HCT116 (cell line): ENCODE results near the gene ZSCAN16. TPM values are rescaled to one million over a fixed set of nuclear protein-coding genes. Genes with fewer than 3 reads are reported as not detected.

Source experiments
- ATAC-seq: fragments of 200-7000 bp; cut with Tn5 transposase; 2 replicates; pipeline ENCODE4 v1.9.1; 2020; ENCODE audit warnings: mild to moderate bottlenecking, moderate library complexity
- BruUV-seq: library from RNA; stranded (reverse); fragments of 400-500 nt; replicated peaks from 2 replicates; lab custom pipeline; 2021; lab: Mats Ljungman, UMichigan
- CTCF ChIA-PET: fragments of 300-600 bp; sonication (Branson Sonifier 250); formaldehyde crosslinking; loops from one replicate; lab custom pipeline; 2021; ENCODE audit warnings: antibody characterized with exemption; lab: Charles Lee
- POLR2A ChIA-PET: fragments of 300-600, 350-600 bp; sonication (Branson Sonifier 250); formaldehyde crosslinking; loops from one replicate; lab custom pipeline; 2021; ENCODE audit warnings: antibody characterized with exemption; lab: Charles Lee
- RAD21 ChIA-PET, 2 experiments: fragments of 300-600 bp; sonication (Branson Sonifier 250); formaldehyde crosslinking; loops; one replicate each; lab custom pipeline; 2023; ENCODE audit warnings: low total read pairs in 2 of 2; ENCODE audit not compliant: uncharacterized antibody in 2 of 2, unreplicated experiment in 2 of 2, low non-redundant PET in 1 of 2; lab: Charles Lee
- DNase-seq: peaks from one replicate; pipeline ENCODE4 v3.0.0-alpha.2; 2010; ENCODE audit warnings: low read depth, low spot score
- H2AFZ ChIP-seq: fragments of 200-600 bp; shearing (Covaris generic), sonication (generic); 2 replicates; pipeline ENCODE4 v1.6.1; 2017; ENCODE audit warnings: low read depth, mixed run types, mixed read lengths, antibody characterized with exemption, low read length; ENCODE audit not compliant: poor library complexity, severe bottlenecking
- H3K27ac ChIP-seq: 2 replicates; pipeline ENCODE4 v1.5.1; 2012; ENCODE audit warnings: low read depth, low read length
- H3K27me3 ChIP-seq: fragments of 200-600 bp; sonication (generic); 2 replicates; pipeline ENCODE4 v1.6.1; 2016; ENCODE audit warnings: mixed run types, low read length, mixed read lengths; ENCODE audit not compliant: insufficient read depth
- H3K36me3 ChIP-seq, 2 experiments: fragments of 200-500 bp in 1 of 2; fragments of 200-600 bp in 1 of 2; sonication (Bioruptor generic) in 1 of 2; sonication (generic) in 1 of 2; 2 replicates each; pipeline versions ENCODE4 v1.5.1 to v1.6.1; 2014 to 2016; ENCODE audit warnings: low read length in 2 of 2, inconsistent platforms in 1 of 2, mixed read lengths in 1 of 2, mixed run types in 1 of 2; ENCODE audit not compliant: insufficient read depth in 2 of 2, control insufficient read depth in 1 of 2
- H3K4me1 ChIP-seq, 2 experiments: fragments of 200-600 bp in 1 of 2; sonication (generic) in 1 of 2; 2 replicates each; pipeline versions ENCODE4 v1.5.1 to v1.6.1; 2012 to 2017; ENCODE audit warnings: low read length in 2 of 2, inconsistent platforms in 1 of 2, mild to moderate bottlenecking in 1 of 2, mixed read lengths in 1 of 2, mixed run types in 1 of 2, moderate library complexity in 1 of 2; ENCODE audit not compliant: insufficient read depth in 2 of 2, control insufficient read depth in 1 of 2
- H3K4me2 ChIP-seq: fragments of 200-600 bp; sonication (generic); 2 replicates; pipeline ENCODE4 v1.6.1; 2017; ENCODE audit warnings: mixed run types, low read length, mixed read lengths
- H3K4me3 ChIP-seq, 2 experiments: fragments of 200-600 bp in 1 of 2; sonication (generic) in 1 of 2; replicated peaks in 1 of 2; 2 replicates each; pipeline ENCODE4 v1.5.1; 2011 to 2016; ENCODE audit warnings: low read length in 2 of 2, control low read depth in 1 of 2, low read depth in 1 of 2, mild to moderate bottlenecking in 1 of 2, mixed read lengths in 1 of 2, mixed run types in 1 of 2
- H3K79me2 ChIP-seq: fragments of 200-600 bp; sonication (generic); 2 replicates; pipeline ENCODE4 v1.6.1; 2017; ENCODE audit warnings: mild to moderate bottlenecking, mixed run types, low read length, moderate library complexity, mixed read lengths; ENCODE audit not compliant: insufficient read depth
- H3K9ac ChIP-seq: fragments of 200-600 bp; sonication (generic); 2 replicates; pipeline ENCODE4 v1.6.1; 2016; ENCODE audit warnings: low read length, mixed read lengths
- H3K9me2 ChIP-seq: fragments of 200-600 bp; sonication (generic), shearing (Covaris generic); 2 replicates; pipeline ENCODE4 v1.6.1; 2017; ENCODE audit warnings: mixed run types, mild to moderate bottlenecking, moderate library complexity; ENCODE audit not compliant: insufficient read depth
- H3K9me3 ChIP-seq, 2 experiments: fragments of 200-500 bp in 1 of 2; fragments of 200-600 bp in 1 of 2; sonication (Bioruptor generic) in 1 of 2; sonication (generic) in 1 of 2; 2 replicates each; pipeline ENCODE4 v1.6.1; 2014 to 2017; ENCODE audit warnings: low read length in 2 of 2, mixed read lengths in 2 of 2, inconsistent platforms in 1 of 2, low read depth in 1 of 2, mild to moderate bottlenecking in 1 of 2, mixed run types in 1 of 2, moderate library complexity in 1 of 2; ENCODE audit not compliant: control insufficient read depth in 1 of 2, insufficient read depth in 1 of 2
- H4K20me1 ChIP-seq: fragments of 200-600 bp; sonication (generic), shearing (Covaris generic); 2 replicates; pipeline ENCODE4 v1.6.1; 2017; ENCODE audit warnings: mixed run types, mild to moderate bottlenecking, moderate library complexity; ENCODE audit not compliant: insufficient read depth
- CBX3 ChIP-seq: IDR thresholded peaks from 2 replicates; pipeline ENCODE4 v1.6.1; 2012; ENCODE audit warnings: low read depth
- CTCF ChIP-seq, 3 experiments: fragments of 200-600 bp in 1 of 3; sonication (generic) in 1 of 3; IDR thresholded peaks in 2 of 3; conservative IDR thresholded peaks in 1 of 3; 2 replicates each; pipeline ENCODE4 v1.5.1; 2012 to 2017; ENCODE audit warnings: low read depth in 2 of 3, low read length in 2 of 3, antibody characterized with exemption in 1 of 3, borderline replicate concordance in 1 of 3, control low read depth in 1 of 3, mild to moderate bottlenecking in 1 of 3, mixed read lengths in 1 of 3, mixed run types in 1 of 3, moderate library complexity in 1 of 3; ENCODE audit not compliant: insufficient read depth in 1 of 3
- EZH2 ChIP-seq: fragments of 200-600 bp; sonication (generic); IDR thresholded peaks from 2 replicates; pipeline ENCODE4 v1.6.1; 2017; ENCODE audit warnings: antibody characterized with exemption, mixed run types
- EZH2phosphoT487 ChIP-seq: fragments of 200-600 bp; IDR thresholded peaks from 2 replicates; pipeline ENCODE4 v1.6.1; 2018; ENCODE audit warnings: antibody characterized with exemption, borderline replicate concordance
- MAX ChIP-seq: IDR thresholded peaks from 2 replicates; pipeline ENCODE4 v1.6.1; 2012
- POLR2A ChIP-seq: IDR thresholded peaks from 2 replicates; pipeline ENCODE4 v1.7.0; 2011; ENCODE audit warnings: borderline replicate concordance; ENCODE audit not compliant: insufficient read depth, insufficient read length; ENCODE audit errors: extremely low read depth
- POLR2AphosphoS5 ChIP-seq: IDR thresholded peaks from 2 replicates; pipeline ENCODE4 v1.6.1; 2011; ENCODE audit warnings: mild to moderate bottlenecking, low read depth, low read length, moderate library complexity
- RAD21 ChIP-seq: IDR thresholded peaks from 2 replicates; pipeline ENCODE4 v1.6.1; 2012; ENCODE audit warnings: low read depth, mild to moderate bottlenecking
- REST ChIP-seq: IDR thresholded peaks from 2 replicates; pipeline ENCODE4 v1.6.1; 2012; ENCODE audit warnings: low read depth
- SIN3A ChIP-seq: IDR thresholded peaks from 2 replicates; pipeline ENCODE4 v1.6.1; 2012; ENCODE audit warnings: low read depth
- TCF7L2 ChIP-seq: IDR thresholded peaks from 2 replicates; pipeline ENCODE4 v1.7.0; 2011; ENCODE audit warnings: borderline replicate concordance, inconsistent platforms; ENCODE audit not compliant: insufficient read depth, insufficient read length; ENCODE audit errors: extremely low read depth
- YY1 ChIP-seq: IDR thresholded peaks from 2 replicates; pipeline ENCODE4 v1.6.1; 2011; ENCODE audit warnings: low read length, low read depth, moderate library complexity, mild to moderate bottlenecking; ENCODE audit not compliant: insufficient replicate concordance; ENCODE audit errors: extremely low read depth
- ZFX ChIP-seq: fragments of 450-650 bp; IDR thresholded peaks from 2 replicates; pipeline ENCODE4 v1.6.1; 2017
- intact Hi-C: fragments of 100-400 bp; cut with micrococcal nuclease; formaldehyde crosslinking; loops from 2 replicates; pipeline ENCODE4 v1.10.0; 2022
- total RNA-seq: library from RNA; stranded (reverse); gene quantifications from one replicate; pipeline ENCODE4 v1.2.1, GENCODE V29; 2021; ENCODE audit not compliant: unreplicated experiment

ZSCAN16 gene
- total RNA-seq, 1 experiment from 2014 or later: 5.0 TPM

- Histone ChIP-seq H2AFZ (peak overlapping the region; percentile 57), H3K9me2 (no peaks in the 10 kb centered on the region), H3K4me2 (peak overlapping the region; percentile 58), H3K9me3 (no peaks in the 10 kb centered on the region), H3K27me3 (no peaks in the 10 kb centered on the region), H3K4me1 (peaks cover 0 to 5% of the 10 kb centered on the region in 2 experiments; a peak in 2 of 4 replicates), H4K20me1 (no peaks in the 10 kb centered on the region), H3K4me3 (peak overlapping the region; percentile 49 to 56), H3K36me3 (no peaks in the 10 kb centered on the region), H3K9ac (peak overlapping the region; percentile 64), H3K27ac (peak overlapping the region; percentile 76), H3K79me2 (no peaks in the 10 kb centered on the region)
- peak; percentile 45 for DNase-seq
- CTCF ChIA-PET: interaction anchor here (1.0 kb wide), 1 partner anchor 37 kb away, joined by 3 read pairs; the partner anchor contains the start of gene ZKSCAN8
- POLR2A ChIA-PET: interaction anchor here (0.9 to 1.0 kb wide), 3 partner anchors 252 to 279 kb away, joined by 3 to 4 read pairs (median 3); a partner anchor contains a TSS
- TF ChIP-seq REST (no peak), TCF7L2 (peak; percentile 53), EZH2 (no peak), SIN3A (peak; percentile 43; the same call in 1 of the 2 replicates), CTCF (IDR thresholded peaks at IDR 0.05 in 2 of 3, conservative IDR thresholded peaks at IDR 0.05 in 1 of 3; ENCODE audit: borderline replicate concordance in 1 of 3, insufficient read depth in 1 of 3, low read depth in 2 of 3, low read length in 2 of 3) (peak in 2 of 3 experiments; percentile 13 to 40; a peak in 2 of 6 replicates), POLR2A (peak; percentile 20), MAX (peak; percentile 48; the same call in 1 of the 2 replicates), EZH2phosphoT487 (no peak), ZFX (peak; percentile 32; the same call in 1 of the 2 replicates), POLR2AphosphoS5 (peak; percentile 87), CBX3 (0 out of 2 replicates have a peak, but pooled peaks have one; percentile 17), RAD21 (no peak), YY1 (peak; percentile 52)
- no TSS peak for BruUV-seq
- peak; percentile 95 for ATAC-seq
- RAD21 ChIA-PET: no interaction called here
- intact Hi-C loops: no loop called here
These were observed 19.8 kb upstream of the ZSCAN16 start for GRCh38 chr6:28104392-28105244.
